IPS DF 6.9 (cell line): ENCODE results near the gene FAM20C.
"Not testable (repeated sequence)": the region's sequence is repeated elsewhere in the genome, so short reads cannot be mapped to it uniquely, and the experiment has no call there.

Experiments used
- DNase-seq: peaks from one replicate; pipeline ENCODE4 v3.0.0-alpha.2; 2013; ENCODE audit warnings: low read depth, low spot score
- H3K27ac ChIP-seq: one replicate; pipeline ENCODE4 v1.5.1; 2013; ENCODE audit warnings: low read length, control low read depth
- H3K27me3 ChIP-seq: 2 replicates; pipeline ENCODE4 v1.6.1; 2013; ENCODE audit warnings: mild to moderate bottlenecking, low read length; ENCODE audit not compliant: control insufficient read depth, insufficient read depth
- H3K36me3 ChIP-seq: 2 replicates; pipeline ENCODE4 v1.6.1; 2013; ENCODE audit warnings: low read length; ENCODE audit not compliant: control insufficient read depth, insufficient read depth
- H3K4me1 ChIP-seq: 2 replicates; pipeline ENCODE4 v1.6.1; 2013; ENCODE audit warnings: low read length; ENCODE audit not compliant: control insufficient read depth, insufficient read depth
- H3K4me3 ChIP-seq: 2 replicates; pipeline ENCODE4 v1.5.1; 2013; ENCODE audit warnings: mild to moderate bottlenecking, low read length
- H3K9me3 ChIP-seq: 2 replicates; pipeline ENCODE4 v1.6.1; 2013; ENCODE audit warnings: low read length, inconsistent platforms; ENCODE audit not compliant: control insufficient read depth, insufficient read depth
- WGBS: extraction: QIAGEN DNeasy Blood & Tissue Kit; methylation state at CpG from one replicate; pipeline ENCODE4 v1.1.7; 2013; ENCODE audit warnings: mixed read lengths, missing lambda C conversion rate; ENCODE audit not compliant: insufficient read length, insufficient coverage; 5-methylcytosine and 5-hydroxymethylcytosine counted together

FAM20C gene

DNA sequence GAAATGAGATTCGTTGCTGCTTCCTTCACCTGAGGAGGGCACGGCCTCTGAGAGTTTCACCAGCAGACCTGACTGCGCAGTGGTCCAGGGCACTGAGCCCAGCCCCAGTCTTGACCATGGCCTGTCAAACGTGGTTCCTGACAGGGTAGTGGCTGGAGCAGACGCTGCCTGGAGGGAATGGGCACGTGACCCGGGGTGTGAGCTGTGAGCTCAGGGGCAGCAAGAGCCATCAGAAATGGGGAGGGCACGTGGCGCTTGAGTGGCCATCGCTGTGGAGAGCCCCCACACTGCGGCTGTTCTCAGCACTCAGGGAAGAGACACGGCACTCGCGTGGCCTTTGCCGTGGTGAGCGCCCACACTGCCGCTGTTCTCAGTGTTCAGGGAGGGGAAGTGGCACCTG lies 12.0 kb downstream of the FAM20C start:
- no CpG with 5 or more reads among the region's 17 CpGs for WGBS
- DNase-seq, result no peak
- H3K27ac ChIP-seq, result no peak overlapping the region
- 0 out of 2 replicates have a peak, but pooled peaks cover 2% of the 10 kb centered on the region for H3K4me1 ChIP-seq
- no peaks in the 10 kb centered on the region for H3K9me3 ChIP-seq
- H3K36me3 ChIP-seq, result peaks cover 9% of the 10 kb centered on the region
- H3K4me3 ChIP-seq, result no peak overlapping the region
- H3K27me3 ChIP-seq, result no peaks in the 10 kb centered on the region

DNA sequence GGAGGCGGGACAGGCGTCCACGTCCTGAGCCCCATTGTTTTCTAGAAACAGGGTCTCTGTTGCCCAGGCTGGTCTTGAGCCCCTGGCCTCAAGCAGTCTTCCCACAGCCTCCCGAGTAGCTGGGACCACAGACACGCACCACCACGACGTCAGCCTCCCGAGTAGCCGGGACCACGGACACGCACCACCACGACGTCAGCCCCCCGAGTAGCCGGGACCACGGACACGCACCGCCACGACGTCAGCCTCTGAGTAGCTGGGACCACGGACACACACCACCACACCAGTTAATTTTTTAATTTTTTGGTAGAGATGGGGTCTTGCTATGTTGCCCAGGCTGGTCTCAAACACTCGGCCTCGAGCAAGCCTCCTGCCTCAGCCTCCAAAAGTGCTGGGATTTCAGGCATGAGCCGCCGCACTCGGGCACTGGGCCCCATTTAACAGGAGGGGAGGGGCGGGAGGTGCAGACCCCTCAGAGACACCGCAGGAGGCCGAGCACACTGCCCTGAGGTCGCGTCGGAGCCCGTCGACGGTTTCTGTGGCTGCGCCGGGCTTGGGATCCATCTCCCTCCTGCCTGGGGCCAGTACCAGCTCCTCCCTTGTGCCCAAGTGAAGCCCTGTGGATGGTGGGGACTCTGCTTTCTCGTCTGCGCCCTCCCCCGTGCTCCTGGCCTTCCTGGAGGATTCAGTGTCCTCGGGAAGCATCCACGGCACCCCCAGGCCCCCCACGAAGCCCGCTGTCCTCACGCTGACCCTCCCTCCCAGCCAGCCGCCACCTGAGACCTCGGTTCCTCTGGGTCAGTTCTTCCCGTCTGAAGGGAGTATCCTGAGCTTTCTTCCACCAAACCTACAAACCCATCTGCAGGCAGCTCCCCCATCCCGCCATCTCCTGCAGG lies 13.0 kb downstream of the FAM20C start:
- H3K36me3 ChIP-seq, result peaks cover 9% of the 10 kb centered on the region

DNA sequence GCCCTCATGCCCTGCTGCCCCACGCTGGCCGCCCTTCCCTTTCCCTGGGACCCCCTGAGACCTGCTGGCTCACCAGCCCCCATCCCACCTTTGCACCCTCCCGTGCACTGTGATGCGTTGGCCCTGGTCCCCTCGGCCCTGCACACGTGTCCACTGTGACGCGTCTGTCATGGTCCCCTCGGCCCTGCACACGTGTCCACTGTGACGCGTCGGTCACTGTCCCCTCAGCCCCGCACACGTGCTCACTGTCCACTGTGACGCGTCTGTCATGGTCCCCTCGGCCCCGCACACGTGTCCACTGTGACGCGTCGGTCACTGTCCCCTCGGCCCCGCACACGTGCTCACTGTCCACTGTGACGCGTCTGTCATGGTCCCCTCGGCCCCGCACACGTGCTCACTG lies 14.0 kb downstream of the FAM20C start:
- not testable (repeated sequence) for H3K4me1 ChIP-seq, H3K9me3 ChIP-seq, H3K27ac ChIP-seq, DNase-seq, H3K4me3 ChIP-seq, H3K27me3 ChIP-seq, H3K36me3 ChIP-seq
- no CpG with 5 or more reads among the region's 31 CpGs for WGBS

More for the DNA sequence above, 13.0 kb downstream of the FAM20C start:
- no peak overlapping the region for H3K4me3 ChIP-seq
- H3K27ac ChIP-seq, result no peak overlapping the region
- H3K9me3 ChIP-seq, result no peaks in the 10 kb centered on the region
- no peak for DNase-seq
- no peaks in the 10 kb centered on the region for H3K27me3 ChIP-seq
- 0 out of 2 replicates have a peak, but pooled peaks cover 2% of the 10 kb centered on the region for H3K4me1 ChIP-seq
- no CpG with 5 or more reads among the region's 49 CpGs for WGBS

DNA sequence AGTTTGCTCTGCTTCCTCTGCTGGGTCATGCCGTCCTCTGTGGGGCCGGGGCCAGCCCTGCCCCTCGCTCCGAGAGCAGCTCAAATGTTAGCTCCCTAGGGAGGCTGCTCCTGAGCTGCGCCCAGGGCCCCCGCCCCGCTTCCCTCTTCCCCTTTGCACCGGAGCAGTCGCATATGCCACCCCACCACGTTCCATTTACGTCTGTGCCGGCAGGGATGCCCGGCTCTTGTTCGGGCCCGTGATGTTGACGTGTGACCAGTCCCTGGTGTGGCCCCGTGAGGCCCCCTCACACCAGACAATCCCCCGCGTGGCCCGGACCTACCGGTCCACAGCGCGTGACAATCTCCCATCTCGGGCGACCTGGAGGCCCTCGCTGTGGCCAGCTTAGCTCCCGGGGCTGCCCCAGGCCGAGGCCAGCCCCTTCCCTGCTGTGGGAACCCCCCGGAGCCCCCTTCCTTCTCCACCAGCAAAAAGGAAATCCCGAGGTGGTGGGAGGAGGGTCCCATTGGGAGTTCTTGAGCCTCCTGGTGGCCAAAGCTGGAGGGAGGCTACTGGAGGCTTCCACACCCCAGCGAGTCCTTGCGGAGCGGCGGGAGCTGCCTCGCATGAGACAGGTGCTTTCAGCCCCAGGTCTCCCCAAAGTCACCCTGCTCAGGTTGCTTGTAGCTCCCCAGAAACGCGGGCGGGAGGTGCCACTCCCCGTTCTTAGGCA lies 15.2 kb downstream of the FAM20C start:
- peaks cover 9% of the 10 kb centered on the region for H3K36me3 ChIP-seq
- WGBS, result no CpG with 5 or more reads among the region's 39 CpGs
- no peaks in the 10 kb centered on the region for H3K9me3 ChIP-seq
- no peak for DNase-seq
- no peak overlapping the region for H3K27ac ChIP-seq
- no peak overlapping the region for H3K4me3 ChIP-seq
- 0 out of 2 replicates have a peak, but pooled peaks cover 2% of the 10 kb centered on the region for H3K4me1 ChIP-seq
- H3K27me3 ChIP-seq, result no peaks in the 10 kb centered on the region

DNA sequence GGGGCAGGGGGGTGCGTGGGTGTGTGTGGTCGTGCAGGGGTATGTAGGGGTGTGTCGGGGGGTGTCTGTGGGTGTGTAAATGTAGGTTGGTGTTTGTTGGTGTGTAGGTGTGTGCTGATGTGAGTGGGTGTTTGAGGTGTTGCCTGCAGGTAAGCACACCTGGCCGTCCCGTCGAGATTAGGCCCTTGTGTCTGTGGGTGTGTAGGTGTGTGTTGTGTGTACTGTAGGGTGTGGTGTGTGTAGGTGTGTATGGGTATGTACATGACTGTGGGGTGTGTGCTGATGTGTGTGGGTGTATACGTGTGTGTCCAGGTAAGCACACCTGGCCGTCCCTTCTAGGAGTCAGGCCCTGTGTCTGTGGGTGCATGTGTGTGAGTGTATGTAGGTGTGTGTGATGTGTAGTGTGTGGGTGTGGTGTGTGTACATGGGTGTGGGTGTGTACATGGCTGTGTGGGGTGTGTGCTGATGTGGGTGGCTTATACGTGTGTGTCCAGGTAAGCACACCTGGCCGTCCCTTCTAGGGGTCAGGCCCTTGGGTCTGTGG lies 15.8 kb downstream of the FAM20C start:
- 100% methylated on average over 2 of the region's 10 CpGs for WGBS
- Histone ChIP-seq H3K36me3 (peaks cover 9% of the 10 kb centered on the region), H3K27ac (no peak overlapping the region), H3K4me1 (0 out of 2 replicates have a peak, but pooled peaks cover 2% of the 10 kb centered on the region), H3K9me3 (no peaks in the 10 kb centered on the region), H3K4me3 (no peak overlapping the region), H3K27me3 (no peaks in the 10 kb centered on the region)
- DNase-seq, result no peak

DNA sequence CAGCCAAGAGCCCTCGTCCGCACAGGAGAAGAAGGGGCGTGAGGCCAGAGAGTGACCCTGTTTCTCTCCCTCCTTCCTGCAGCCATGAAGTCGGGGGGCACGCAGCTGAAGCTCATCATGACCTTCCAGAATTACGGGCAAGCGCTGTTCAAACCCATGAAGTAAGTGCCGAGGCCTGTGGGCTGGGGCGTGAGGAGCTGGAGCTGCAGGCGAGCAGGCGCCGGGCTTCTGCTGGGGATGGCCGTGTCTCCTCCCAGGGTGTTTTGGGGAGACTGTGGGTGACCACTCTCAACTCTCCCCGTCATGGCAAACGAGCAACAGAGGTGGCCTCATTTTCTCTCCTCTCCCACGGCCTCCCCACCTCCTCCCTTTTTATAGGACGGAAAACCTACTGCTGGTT lies 16.4 kb downstream of the FAM20C start:
- H3K9me3 ChIP-seq, result no peaks in the 10 kb centered on the region
- no peak overlapping the region for H3K27ac ChIP-seq
- H3K4me3 ChIP-seq, result no peak overlapping the region
- H3K4me1 ChIP-seq, result 0 out of 2 replicates have a peak, but pooled peaks cover 2% of the 10 kb centered on the region
- WGBS, result no CpG with 5 or more reads among the region's 17 CpGs
- H3K36me3 ChIP-seq, result peaks cover 9% of the 10 kb centered on the region
- no peaks in the 10 kb centered on the region for H3K27me3 ChIP-seq
- no peak for DNase-seq

DNA sequence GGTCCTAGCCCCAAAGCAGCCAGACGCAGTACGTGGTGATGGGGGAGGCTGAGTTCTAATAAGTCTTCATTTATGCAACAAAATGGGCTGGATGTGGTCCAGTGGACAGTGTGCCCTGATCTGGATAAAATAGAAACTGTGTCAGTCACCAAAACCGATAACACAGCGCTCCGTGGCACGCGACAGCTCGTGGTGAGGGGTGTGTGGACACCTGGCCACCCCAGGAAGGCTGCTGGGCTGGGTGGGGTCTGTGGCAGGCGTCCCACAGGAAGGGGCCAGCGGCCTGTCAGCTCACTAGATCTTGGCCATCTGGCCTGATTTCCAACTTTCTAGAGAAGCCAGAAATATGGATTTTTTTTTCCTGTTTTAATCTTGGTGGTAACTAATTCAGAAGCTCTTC lies 17.0 kb downstream of the FAM20C start:
- H3K27me3 ChIP-seq, result no peaks in the 10 kb centered on the region
- H3K27ac ChIP-seq, result no peak overlapping the region
- no peak overlapping the region for H3K4me3 ChIP-seq
- peaks cover 6% of the 10 kb centered on the region for H3K36me3 ChIP-seq
- no peak for DNase-seq
- 0 out of 2 replicates have a peak, but pooled peaks cover 2% of the 10 kb centered on the region for H3K4me1 ChIP-seq
- no CpG with 5 or more reads among the region's 10 CpGs for WGBS
- H3K9me3 ChIP-seq, result no peaks in the 10 kb centered on the region

DNA sequence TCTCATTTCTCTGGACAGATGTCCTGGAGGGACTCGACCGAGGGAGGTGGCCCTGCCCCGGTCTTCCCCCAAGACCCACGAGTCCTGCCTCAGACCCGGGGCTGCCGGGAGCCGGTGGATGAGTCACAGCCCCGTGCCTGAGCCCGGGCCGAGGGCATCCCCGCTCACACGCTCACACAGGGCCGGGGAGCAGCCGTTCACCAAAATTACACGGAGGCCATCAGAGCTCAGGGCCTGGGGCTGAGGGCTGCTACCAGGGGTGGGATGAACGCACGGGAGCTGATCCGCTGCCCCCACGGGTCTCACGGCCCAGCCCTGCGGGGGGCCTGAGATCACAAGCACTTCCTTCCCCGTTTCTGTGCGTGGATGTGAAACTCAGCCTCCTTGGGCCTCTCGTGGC lies 17.5 kb downstream of the FAM20C start:
- Histone ChIP-seq H3K9me3 (no peaks in the 10 kb centered on the region), H3K4me3 (no peak overlapping the region), H3K27me3 (no peaks in the 10 kb centered on the region), H3K4me1 (peaks cover 3% of the 10 kb centered on the region; the same call in 1 of the 2 replicates), H3K27ac (no peak overlapping the region), H3K36me3 (peaks cover 5% of the 10 kb centered on the region)
- no peak for DNase-seq
- no CpG with 5 or more reads among the region's 24 CpGs for WGBS

DNA sequence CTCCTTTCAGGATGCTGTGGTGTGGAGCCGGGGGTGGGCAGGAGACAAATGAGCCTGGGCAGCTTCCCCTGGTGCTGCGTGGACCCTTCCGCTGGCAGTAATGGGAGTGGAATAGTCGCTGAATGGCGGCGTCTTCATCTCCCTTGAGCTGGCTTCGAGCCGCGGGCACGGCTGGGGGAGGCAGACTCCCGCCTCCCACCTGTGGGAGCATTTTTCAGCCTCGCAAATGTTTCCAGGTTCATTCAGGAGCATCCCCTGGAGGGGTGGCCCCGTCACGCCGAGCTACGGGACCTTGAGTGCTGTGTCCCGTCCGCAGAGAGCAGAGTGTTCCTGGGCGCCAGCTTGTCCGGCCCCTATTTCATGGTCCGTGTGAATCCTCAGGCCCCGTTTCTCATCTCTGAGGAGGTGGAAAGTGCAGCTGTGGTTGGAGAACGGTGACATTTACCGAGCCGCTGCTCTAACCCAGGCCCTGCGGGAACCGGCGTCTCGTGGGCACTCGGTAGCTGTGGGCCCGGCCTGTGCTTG lies 18.1 kb downstream of the FAM20C start:
- H3K9me3 ChIP-seq, result no peaks in the 10 kb centered on the region
- peaks cover 5% of the 10 kb centered on the region; the same call in 1 of the 2 replicates for H3K36me3 ChIP-seq
- no peak overlapping the region for H3K4me3 ChIP-seq
- no peak for DNase-seq
- no peaks in the 10 kb centered on the region for H3K27me3 ChIP-seq
- H3K27ac ChIP-seq, result no peak overlapping the region
- WGBS, result no CpG with 5 or more reads among the region's 31 CpGs
- H3K4me1 ChIP-seq, result peaks cover 4% of the 10 kb centered on the region; the same call in 1 of the 2 replicates

DNA sequence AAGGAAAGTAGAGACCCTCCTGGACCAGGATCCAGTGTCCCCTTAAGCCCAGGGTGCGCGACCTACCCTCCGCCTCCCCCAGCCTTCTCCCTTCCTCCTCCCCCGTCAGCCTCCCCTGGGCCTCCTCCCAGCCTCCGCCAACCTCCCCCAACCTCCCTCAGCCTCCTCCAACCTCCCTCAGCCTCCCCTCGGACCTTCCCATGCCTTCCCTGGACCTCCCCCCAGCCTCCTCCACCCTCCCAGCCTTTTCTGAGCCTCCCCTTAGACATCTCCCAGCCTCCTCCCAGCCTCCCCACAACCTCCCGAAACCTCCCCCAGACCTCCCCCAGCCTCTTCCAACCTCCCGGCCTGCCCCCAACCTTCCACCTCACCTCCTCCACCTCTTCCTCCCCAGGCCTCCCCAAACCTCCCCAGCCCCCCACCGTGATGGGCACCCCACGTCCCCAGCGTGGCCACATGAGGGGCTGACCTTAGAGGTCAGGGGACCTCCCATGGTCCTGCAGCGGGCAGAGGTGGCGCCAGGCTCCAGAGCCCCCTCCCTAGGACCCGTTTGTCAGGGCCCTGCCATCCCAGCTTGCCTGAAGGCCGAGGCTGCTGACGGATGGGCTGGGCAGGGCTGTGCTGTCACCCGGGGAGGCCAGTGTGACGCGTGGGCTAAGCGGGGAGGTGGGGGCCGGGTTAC lies 18.8 kb downstream of the FAM20C start:
- Histone ChIP-seq H3K4me3 (no peak overlapping the region), H3K36me3 (peaks cover 5% of the 10 kb centered on the region; the same call in 1 of the 2 replicates), H3K27me3 (no peaks in the 10 kb centered on the region), H3K4me1 (peaks cover 4% of the 10 kb centered on the region; the same call in 1 of the 2 replicates), H3K27ac (no peak overlapping the region), H3K9me3 (no peaks in the 10 kb centered on the region)
- WGBS, result no CpG with 5 or more reads among the region's 21 CpGs
- DNase-seq, result no peak
